MM.1S (cell line): ENCODE measurements around the gene FAM120A.

Source experiments
- DNase-seq: peaks from one replicate; pipeline ENCODE4 v3.0.0-alpha.2; 2015
- H2AFZ ChIP-seq: fragments of 300-600 bp; sonication (generic); 2 replicates; pipeline ENCODE4 v1.6.0; 2016; ENCODE audit warnings: antibody characterized with exemption, low read length
- H3F3A ChIP-seq: fragments of 300-600 bp; sonication (generic); 2 replicates; pipeline ENCODE4 v1.6.1; 2016; ENCODE audit warnings: mild to moderate bottlenecking, antibody characterized with exemption, low read length, moderate library complexity, mixed read lengths; ENCODE audit not compliant: insufficient read depth
- H3K27ac ChIP-seq: fragments of 300-600 bp; sonication (generic); 2 replicates; pipeline ENCODE4 v1.5.1; 2016; ENCODE audit warnings: mild to moderate bottlenecking, low read length
- H3K27me3 ChIP-seq: fragments of 300-600 bp; sonication (generic); replicated peaks from 2 replicates; pipeline ENCODE4 v1.6.0; 2016; ENCODE audit warnings: low read length; ENCODE audit not compliant: insufficient read depth
- H3K36me3 ChIP-seq: fragments of 300-600 bp; sonication (generic); replicated peaks from 2 replicates; pipeline ENCODE4 v1.6.1; 2016; ENCODE audit warnings: mild to moderate bottlenecking, low read length, mixed read lengths; ENCODE audit not compliant: insufficient read depth
- H3K4me1 ChIP-seq: fragments of 300-600 bp; sonication (generic); 2 replicates; pipeline ENCODE4 v1.6.1; 2016; ENCODE audit warnings: low read length, mixed read lengths
- H3K4me2 ChIP-seq: fragments of 300-600 bp; sonication (generic); 2 replicates; pipeline ENCODE4 v1.6.0; 2016; ENCODE audit warnings: low read depth, low read length
- H3K4me3 ChIP-seq: fragments of 300-600 bp; sonication (generic); 2 replicates; pipeline ENCODE4 v1.5.1; 2016; ENCODE audit warnings: low read length, mixed read lengths
- H3K79me2 ChIP-seq: fragments of 300-600 bp; sonication (generic); 2 replicates; pipeline ENCODE4 v1.6.1; 2016; ENCODE audit warnings: mixed run types, low read length, mixed read lengths
- H3K9ac ChIP-seq: fragments of 300-600 bp; sonication (generic); 2 replicates; pipeline ENCODE4 v1.6.1; 2016; ENCODE audit warnings: low read length, mixed read lengths
- H3K9me2 ChIP-seq: fragments of 300-600 bp; sonication (generic); replicated peaks from 2 replicates; pipeline ENCODE4 v1.6.1; 2016; ENCODE audit warnings: mild to moderate bottlenecking, low read length, mixed read lengths; ENCODE audit not compliant: insufficient read depth
- H3K9me3 ChIP-seq: fragments of 300-600 bp; sonication (generic); replicated peaks from 2 replicates; pipeline ENCODE4 v1.6.1; 2016; ENCODE audit warnings: mild to moderate bottlenecking, low read length, mixed read lengths; ENCODE audit not compliant: insufficient read depth
- H4K20me1 ChIP-seq: fragments of 300-600 bp; sonication (generic); 2 replicates; pipeline ENCODE4 v1.6.1; 2016; ENCODE audit warnings: mild to moderate bottlenecking, low read length, moderate library complexity, mixed read lengths; ENCODE audit not compliant: insufficient read depth
- EZH2 ChIP-seq: fragments of 300-600 bp; sonication (generic); optimal IDR thresholded peaks from 2 replicates; pipeline ENCODE3; 2017; ENCODE audit warnings: low read depth, mild to moderate bottlenecking, antibody characterized with exemption, low read length, mixed read lengths
- EZH2phosphoT487 ChIP-seq: fragments of 300-600 bp; sonication (generic); IDR thresholded peaks from 2 replicates; pipeline ENCODE4 v1.6.1; 2018; ENCODE audit warnings: antibody characterized with exemption, low read length
- TF ChIP-seq, protein P1 (sequence below): fragments of 300-600 bp; sonication (generic); IDR thresholded peaks from 2 replicates; pipeline ENCODE4 v1.5.1; 2016; ENCODE audit warnings: antibody characterized with exemption, low read length, mixed read lengths

Gene FAM120A

GRCh38 chr9:93532141-93532540 is 80.7 kb downstream of the FAM120A start:
- Histone ChIP-seq H3K27ac (no peak overlapping the region), H3K79me2 (peaks cover 25% of the 10 kb centered on the region), H3K27me3 (no peaks in the 10 kb centered on the region), H3K9me3 (no peaks in the 10 kb centered on the region), H3K4me1 (no peaks in the 10 kb centered on the region), H2AFZ (no peak overlapping the region), H4K20me1 (no peaks in the 10 kb centered on the region), H3K9ac (no peak overlapping the region), H3K4me2 (no peak overlapping the region), H3K36me3 (peaks cover 18% of the 10 kb centered on the region; the same call in 1 of the 2 replicates), H3K4me3 (no peak overlapping the region), H3K9me2 (no peaks in the 10 kb centered on the region), H3F3A (no peaks in the 10 kb centered on the region)
- DNase-seq = no peak
- TF ChIP-seq EZH2 = no peak

GRCh38 chr9:93533863-93534262 is 82.4 kb downstream of the FAM120A start:
- Histone ChIP-seq H3K27ac (no peak overlapping the region), H4K20me1 (no peaks in the 10 kb centered on the region), H2AFZ (no peak overlapping the region), H3K4me1 (no peaks in the 10 kb centered on the region), H3K9me3 (no peaks in the 10 kb centered on the region), H3K4me2 (no peak overlapping the region), H3K36me3 (peaks cover 18% of the 10 kb centered on the region; the same call in 1 of the 2 replicates), H3F3A (no peaks in the 10 kb centered on the region), H3K9ac (no peak overlapping the region), H3K4me3 (no peak overlapping the region), H3K9me2 (no peaks in the 10 kb centered on the region), H3K79me2 (peaks cover 31% of the 10 kb centered on the region), H3K27me3 (no peaks in the 10 kb centered on the region)
- no peak for DNase-seq
- TF ChIP-seq, protein P1, sequence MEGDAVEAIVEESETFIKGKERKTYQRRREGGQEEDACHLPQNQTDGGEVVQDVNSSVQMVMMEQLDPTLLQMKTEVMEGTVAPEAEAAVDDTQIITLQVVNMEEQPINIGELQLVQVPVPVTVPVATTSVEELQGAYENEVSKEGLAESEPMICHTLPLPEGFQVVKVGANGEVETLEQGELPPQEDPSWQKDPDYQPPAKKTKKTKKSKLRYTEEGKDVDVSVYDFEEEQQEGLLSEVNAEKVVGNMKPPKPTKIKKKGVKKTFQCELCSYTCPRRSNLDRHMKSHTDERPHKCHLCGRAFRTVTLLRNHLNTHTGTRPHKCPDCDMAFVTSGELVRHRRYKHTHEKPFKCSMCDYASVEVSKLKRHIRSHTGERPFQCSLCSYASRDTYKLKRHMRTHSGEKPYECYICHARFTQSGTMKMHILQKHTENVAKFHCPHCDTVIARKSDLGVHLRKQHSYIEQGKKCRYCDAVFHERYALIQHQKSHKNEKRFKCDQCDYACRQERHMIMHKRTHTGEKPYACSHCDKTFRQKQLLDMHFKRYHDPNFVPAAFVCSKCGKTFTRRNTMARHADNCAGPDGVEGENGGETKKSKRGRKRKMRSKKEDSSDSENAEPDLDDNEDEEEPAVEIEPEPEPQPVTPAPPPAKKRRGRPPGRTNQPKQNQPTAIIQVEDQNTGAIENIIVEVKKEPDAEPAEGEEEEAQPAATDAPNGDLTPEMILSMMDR = peak; percentile 5; the same call in 1 of the 2 replicates
- TF ChIP-seq EZH2 = no peak

- DNase-seq = no peak
- H3K36me3 ChIP-seq = peaks cover 12% of the 10 kb centered on the region; the same call in 1 of the 2 replicates
- H3K9me2 ChIP-seq = no peaks in the 10 kb centered on the region
- no peak overlapping the region for H3K27ac ChIP-seq
- H3K9ac ChIP-seq = no peak overlapping the region
- H2AFZ ChIP-seq = no peak overlapping the region
- no peak for TF ChIP-seq EZH2phosphoT487
- H3K4me2 ChIP-seq = no peak overlapping the region
- no peaks in the 10 kb centered on the region for H3K9me3 ChIP-seq
- H3K27me3 ChIP-seq = no peaks in the 10 kb centered on the region
- peaks cover 37% of the 10 kb centered on the region for H3K79me2 ChIP-seq
- no peaks in the 10 kb centered on the region for H3K4me1 ChIP-seq
- no peaks in the 10 kb centered on the region for H4K20me1 ChIP-seq
- no peak overlapping the region for H3K4me3 ChIP-seq
- no peaks in the 10 kb centered on the region for H3F3A ChIP-seq
These were observed 84.7 kb downstream of the FAM120A start for GRCh38 chr9:93536167-93536566.

DNA sequence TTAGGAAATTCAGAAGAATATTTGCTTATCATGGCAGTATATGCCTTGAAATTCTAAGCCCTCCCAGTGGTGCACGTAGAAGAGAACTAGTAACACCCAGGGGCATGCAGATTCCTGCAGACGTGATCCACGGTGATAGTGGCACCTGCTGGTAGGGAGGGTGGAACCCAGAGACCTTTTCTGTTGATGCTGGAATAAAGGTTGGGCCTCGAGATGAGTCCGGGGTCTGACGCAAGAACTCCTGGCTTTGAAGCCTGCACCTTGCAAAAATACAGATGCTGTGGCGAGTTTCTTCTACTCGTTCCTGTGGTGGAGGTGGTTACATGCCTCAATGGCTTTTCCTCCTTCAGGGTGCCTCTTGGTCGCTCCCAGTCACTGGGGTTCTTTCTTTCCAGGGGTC is 85.4 kb downstream of the FAM120A start:
- Histone ChIP-seq H3K9me3 (no peaks in the 10 kb centered on the region), H3K4me1 (no peaks in the 10 kb centered on the region), H2AFZ (no peak overlapping the region), H3F3A (no peaks in the 10 kb centered on the region), H3K4me3 (no peak overlapping the region), H3K9ac (no peak overlapping the region), H3K79me2 (peaks cover 32% of the 10 kb centered on the region), H3K27ac (no peak overlapping the region), H3K9me2 (no peaks in the 10 kb centered on the region), H3K27me3 (no peaks in the 10 kb centered on the region), H3K4me2 (no peak overlapping the region), H4K20me1 (no peaks in the 10 kb centered on the region), H3K36me3 (peaks cover 12% of the 10 kb centered on the region; the same call in 1 of the 2 replicates)
- TF ChIP-seq EZH2 (no peak), EZH2phosphoT487 (no peak)
- TF ChIP-seq, protein P1 = no peak
- no peak for DNase-seq
